Measurements from ENCODE around the gene LRIF1. TPM values are rescaled to one million over a fixed set of nuclear protein-coding genes. Genes with fewer than 3 reads are reported as not detected.

The LRIF1 gene
- total and polyA plus RNA-seq, 2 of the 8 experiments (the other 6 are each of a cell fraction or from before 2014, with no cell fraction given): 5.2 to 19.3 TPM

GRCh38 chr1:110927484-110928075 lies 36.1 kb downstream of the LRIF1 start (continued):
- TF ChIP-seq CTBP2 (IDR thresholded peaks at IDR 0.05; ENCODE audit: borderline replicate concordance, insufficient read depth, insufficient read length, low read length) (no peak), GTF2F1 (IDR thresholded peaks at IDR 0.05; ENCODE audit: borderline replicate concordance, low read depth, low read length) (no peak), JUN (IDR thresholded peaks at IDR 0.05; ENCODE audit: low read depth, low read length) (0 out of 2 replicates have a peak, but pooled peaks have one; percentile 22)
